ENCODE data around the gene DIRAS1.

DNA sequence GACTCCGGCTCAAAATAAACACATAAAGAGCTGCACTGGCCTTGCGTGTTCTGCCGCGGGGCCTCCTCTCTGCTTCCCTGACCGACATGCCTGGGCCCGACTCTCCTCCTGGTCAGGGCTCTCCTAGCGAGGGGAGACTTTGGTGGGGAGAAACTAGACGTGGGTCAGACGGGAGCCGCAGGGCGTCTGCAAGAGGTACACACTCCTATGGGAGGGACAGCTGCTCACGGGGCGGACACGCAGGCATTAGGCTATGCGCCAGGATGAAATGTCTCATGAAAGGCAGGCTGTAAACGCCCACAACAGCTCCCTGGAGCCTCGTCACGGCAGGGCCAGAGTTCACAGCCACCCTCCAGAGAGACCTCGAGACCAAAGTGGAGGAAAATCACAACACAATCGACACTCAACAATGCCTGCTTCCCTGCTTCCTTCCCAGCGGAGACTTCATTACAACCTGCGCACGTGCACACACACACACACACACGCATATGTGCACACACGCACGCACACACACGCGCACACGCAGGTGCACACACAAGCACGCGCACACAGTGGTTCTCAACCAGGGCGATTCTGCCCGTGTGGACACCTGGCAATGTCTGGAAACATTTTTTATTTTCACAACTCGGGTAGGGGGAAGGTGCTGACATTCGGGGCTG is 12.9 kb upstream of the DIRAS1 start:
- no peak for TF ChIP-seq FOS (IDR thresholded peaks at IDR 0.05; ENCODE audit: borderline replicate concordance, insufficient read depth, low read length)
- no peak for TF ChIP-seq MYC (IDR thresholded peaks at IDR 0.05; ENCODE audit: low read depth, low read length)
- no peak for TF ChIP-seq POLR2AphosphoS5 (IDR thresholded peaks at IDR 0.05; ENCODE audit: insufficient read depth, low read depth, low read length)
- TF ChIP-seq, protein P1, sequence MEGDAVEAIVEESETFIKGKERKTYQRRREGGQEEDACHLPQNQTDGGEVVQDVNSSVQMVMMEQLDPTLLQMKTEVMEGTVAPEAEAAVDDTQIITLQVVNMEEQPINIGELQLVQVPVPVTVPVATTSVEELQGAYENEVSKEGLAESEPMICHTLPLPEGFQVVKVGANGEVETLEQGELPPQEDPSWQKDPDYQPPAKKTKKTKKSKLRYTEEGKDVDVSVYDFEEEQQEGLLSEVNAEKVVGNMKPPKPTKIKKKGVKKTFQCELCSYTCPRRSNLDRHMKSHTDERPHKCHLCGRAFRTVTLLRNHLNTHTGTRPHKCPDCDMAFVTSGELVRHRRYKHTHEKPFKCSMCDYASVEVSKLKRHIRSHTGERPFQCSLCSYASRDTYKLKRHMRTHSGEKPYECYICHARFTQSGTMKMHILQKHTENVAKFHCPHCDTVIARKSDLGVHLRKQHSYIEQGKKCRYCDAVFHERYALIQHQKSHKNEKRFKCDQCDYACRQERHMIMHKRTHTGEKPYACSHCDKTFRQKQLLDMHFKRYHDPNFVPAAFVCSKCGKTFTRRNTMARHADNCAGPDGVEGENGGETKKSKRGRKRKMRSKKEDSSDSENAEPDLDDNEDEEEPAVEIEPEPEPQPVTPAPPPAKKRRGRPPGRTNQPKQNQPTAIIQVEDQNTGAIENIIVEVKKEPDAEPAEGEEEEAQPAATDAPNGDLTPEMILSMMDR (IDR thresholded peaks at IDR 0.05; ENCODE audit: extremely low read depth in 1 of 2, insufficient read depth in 1 of 2, low read depth in 1 of 2, low read length in 2 of 2): no peak
- no peak for TF ChIP-seq POLR2A (IDR thresholded peaks at IDR 0.05; ENCODE audit: low read depth, low read length)
- TF ChIP-seq, protein P2, sequence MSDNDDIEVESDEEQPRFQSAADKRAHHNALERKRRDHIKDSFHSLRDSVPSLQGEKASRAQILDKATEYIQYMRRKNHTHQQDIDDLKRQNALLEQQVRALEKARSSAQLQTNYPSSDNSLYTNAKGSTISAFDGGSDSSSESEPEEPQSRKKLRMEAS (IDR thresholded peaks at IDR 0.05; ENCODE audit: insufficient read depth, insufficient read length): no peak
- TF ChIP-seq GATA2 (IDR thresholded peaks at IDR 0.05; ENCODE audit: insufficient read depth, insufficient read length, low read depth, low read length): no peak
